Activated CD8-positive, alpha-beta memory T cell treated with anti-CD3 and anti-CD28 coated beads, Interleukin-2, amount 50 U/mL, for 24 hours (primary cell): Measurements from ENCODE around the gene LAMA3.

Experiments
- DNase-seq: peaks from one replicate; pipeline ENCODE4 v3.0.0-alpha.2; 2020; ENCODE audit errors: extremely low read depth

LAMA3 gene

DNA sequence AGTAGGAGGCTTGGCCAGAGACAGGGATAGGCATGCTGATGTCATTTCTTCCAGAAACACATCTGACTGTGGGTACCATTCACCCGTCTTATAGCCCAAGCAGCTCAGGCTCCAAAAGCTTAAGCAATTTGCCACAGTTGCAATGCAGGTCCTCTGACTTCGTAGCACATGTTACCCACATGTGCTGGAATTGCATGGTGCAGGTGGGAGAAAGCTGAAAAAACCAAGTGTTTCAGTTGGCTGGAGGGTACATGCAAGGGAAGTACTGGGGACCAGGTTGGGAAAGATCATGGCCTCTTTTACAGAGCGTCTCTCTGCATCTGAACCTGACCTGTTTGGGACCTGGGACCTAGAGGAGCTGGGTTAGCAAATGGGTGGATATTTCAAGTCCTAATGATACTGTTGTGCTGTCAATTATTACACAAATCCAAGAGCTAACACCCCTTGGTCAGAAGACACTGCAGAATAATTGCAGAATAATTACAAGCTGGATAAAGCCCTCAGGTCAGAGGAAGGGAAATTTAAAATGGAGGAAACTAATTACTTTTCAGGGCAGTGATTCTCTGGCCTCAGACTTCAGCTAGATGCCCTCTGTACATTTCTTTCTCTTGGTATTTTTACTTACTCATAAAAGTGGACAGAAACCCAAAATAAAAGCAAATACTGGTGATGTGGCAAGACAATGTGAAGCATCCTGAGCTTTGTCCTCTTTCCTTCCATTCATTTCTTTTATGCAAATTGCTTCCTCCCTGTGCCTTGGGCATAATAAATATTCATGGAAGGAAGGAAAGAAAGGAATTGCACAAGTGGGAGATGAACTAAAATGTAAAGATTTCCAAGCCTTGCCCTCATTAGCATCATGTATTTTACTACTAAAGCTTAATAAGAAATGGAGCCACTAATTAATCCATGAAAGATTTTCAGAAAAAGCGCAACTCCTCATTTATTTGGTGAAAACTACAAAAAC, 279.7 kb downstream of the LAMA3 start:
- no peak for DNase-seq

DNA sequence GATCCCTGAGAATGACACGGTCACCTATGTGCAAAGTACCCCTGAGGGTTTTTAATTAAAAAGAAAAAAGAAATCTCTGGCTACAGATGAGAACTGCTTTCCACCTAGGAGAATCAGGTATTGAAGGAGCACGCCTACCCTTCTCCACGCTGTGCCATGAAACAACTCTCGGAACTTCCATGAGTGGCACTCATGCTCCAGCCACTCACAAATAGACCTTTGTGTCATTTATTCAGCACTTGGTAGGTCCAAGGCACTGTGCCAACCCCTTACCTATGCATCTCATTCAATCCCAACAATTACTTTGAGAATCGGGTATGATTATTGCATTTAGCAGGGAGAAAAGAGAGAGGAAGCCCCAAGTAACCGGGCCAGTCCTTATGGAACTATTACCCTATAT, 280.4 kb downstream of the LAMA3 start:
- DNase-seq = no peak

DNA sequence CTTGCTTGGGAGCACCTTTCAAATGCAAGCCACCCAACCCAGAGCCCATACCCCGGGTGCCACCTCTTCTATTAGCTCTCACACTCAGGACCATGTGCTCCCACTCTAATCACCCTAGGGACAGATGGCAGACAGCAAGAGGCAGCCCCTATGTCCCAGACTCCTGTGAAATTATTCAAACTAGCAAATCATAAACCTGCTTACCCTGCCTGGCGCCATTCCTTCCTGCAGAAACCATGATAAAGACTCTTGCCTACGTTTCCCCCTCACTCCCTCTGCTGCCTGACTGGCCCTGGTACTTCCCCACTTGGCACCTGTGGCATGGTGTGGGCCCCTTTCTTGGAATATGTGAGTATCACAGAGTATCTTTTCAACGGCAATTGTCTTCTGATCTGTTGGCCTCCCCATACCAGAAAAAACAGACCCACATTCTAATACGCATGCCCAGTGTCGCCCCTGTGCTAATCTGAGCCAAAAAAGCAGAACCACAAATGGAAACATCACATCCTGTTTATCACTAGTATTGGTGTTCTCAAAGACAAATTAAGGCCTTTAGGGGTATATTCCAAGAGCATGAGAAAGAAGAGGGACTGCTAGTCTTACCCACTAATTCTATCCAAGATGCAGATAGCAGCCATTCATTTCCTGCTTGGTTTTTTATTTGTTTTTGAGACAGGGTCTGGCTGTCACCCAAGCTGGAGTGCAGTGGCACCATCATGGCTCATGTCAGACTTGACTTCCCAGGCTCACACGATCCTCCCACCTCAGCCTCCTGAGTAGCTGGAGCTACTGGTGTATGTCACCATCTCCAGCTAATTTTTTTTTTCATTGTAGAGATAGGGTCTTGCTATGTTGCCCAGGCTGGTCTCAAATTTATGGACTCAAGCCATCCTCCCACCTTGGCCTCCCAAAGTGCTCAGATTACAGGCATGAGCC, 281.2 kb downstream of the LAMA3 start:
- no peak for DNase-seq

DNA sequence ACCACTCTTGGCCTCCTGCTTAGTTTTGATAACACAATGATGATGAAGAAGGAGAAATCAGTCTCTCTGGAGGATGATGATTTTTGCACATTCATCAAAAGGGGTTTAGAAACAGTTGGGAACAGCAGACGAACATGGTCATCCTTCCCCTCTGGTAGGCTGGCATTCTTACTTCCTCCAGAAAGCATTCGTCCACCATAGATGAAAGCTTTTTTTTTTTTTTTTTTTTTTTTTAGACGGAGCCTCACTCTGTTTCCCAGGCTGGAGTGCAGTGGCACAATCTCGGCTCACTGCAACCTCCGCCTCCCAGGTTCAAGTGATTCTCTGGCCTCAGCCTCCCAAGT, 281.8 kb downstream of the LAMA3 start:
- no peak for DNase-seq

DNA sequence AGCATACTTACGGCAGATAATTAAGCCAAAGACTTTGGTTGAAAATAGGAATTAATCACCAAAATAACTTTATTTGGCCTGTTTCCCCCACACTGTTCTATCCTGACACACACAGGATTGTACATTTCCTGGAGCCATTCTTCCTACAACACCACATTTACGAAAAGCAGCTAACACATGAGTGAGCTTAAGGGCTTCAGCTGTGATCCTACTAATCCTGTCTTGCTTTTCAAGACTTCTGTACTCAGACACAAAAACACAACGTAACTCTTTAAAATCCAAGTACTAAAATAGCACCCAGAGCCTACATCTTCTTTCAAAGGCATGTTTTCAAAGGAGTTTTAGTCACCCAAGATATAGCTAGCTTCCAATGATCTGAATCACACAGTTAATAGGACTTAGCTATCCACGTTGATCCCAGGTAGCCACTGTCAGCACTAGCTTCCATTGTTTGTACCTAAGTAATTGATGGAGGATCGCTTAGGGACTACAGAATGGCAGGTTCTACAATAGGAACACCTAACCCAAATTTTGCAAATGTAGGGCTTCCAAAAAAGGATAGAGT, 282.5 kb downstream of the LAMA3 start:
- DNase-seq = no peak

DNA sequence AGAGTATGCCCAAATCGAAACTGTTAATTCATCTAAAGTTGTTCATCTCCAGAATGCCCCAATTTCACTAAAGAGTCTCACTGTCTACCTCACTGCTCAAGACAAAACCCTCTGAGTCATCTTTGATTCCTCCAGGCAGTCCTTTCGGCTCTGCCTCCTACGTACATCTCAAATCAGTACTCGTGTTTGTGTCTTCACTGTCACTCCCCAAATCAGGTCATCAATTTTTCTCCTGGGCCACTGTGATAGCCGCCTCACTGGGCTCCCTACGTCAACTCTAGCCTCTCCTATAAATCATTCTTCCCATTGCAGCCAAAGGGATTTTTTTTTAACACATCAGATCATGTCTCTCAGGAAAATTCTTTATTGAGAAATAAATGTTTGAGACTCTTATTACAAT, 283.2 kb downstream of the LAMA3 start:
- no peak for DNase-seq

DNA sequence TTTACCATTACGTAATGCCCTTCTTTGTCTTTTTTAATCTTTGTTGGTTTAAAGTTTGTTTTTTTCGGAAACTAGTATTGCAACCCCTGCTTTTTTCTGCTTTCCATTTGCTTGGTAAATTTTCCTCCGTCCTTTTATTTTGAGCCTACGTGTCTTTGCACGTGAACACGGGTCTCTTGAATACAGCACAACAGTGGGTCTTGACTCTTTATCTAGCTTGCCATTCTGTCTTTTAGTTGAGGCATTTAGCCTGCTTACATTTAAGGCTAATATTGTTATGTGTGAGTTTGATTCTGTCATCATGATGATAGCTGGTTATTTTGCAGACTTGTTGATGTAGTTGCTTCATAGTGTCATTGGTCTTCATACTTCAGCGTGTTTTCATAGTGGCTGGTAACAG, 287.9 kb downstream of the LAMA3 start:
- DNase-seq = no peak

DNA sequence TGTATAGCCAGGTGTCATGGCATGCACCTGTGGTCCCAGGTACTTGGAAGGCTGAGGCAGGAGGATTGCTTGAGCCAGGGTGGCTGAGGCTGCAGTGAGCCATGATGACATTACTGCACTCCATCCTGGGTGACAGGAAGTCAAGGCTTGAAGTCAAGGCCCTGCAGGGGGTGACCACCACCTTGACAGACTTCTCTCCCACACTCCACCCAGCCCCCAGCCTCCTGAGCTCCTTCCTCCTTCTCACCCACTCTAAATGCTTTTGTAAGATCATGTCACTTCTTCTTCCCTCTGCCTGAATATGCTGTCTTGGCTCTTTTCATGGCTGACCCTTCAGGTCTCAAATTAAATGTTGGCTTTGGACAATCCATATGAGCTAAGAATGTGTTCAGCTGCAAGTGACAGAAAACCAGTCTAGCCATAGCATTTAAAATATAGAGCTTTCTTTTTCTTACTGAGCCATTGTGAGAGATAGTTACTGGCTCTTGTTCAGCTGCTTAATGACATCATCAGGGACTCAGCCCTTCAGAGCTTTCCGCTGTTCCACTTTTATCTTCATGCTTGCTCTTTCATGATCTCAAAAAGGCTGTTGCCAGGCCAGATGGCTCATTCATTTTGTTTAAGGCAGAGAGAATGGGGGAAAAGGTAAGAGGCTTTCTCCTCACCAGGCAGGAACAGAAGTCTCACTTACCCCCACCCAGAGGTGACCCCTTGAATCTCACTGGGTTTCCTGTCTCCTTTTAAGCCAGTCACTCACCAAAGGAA, 288.6 kb downstream of the LAMA3 start:
- no peak for DNase-seq

DNA sequence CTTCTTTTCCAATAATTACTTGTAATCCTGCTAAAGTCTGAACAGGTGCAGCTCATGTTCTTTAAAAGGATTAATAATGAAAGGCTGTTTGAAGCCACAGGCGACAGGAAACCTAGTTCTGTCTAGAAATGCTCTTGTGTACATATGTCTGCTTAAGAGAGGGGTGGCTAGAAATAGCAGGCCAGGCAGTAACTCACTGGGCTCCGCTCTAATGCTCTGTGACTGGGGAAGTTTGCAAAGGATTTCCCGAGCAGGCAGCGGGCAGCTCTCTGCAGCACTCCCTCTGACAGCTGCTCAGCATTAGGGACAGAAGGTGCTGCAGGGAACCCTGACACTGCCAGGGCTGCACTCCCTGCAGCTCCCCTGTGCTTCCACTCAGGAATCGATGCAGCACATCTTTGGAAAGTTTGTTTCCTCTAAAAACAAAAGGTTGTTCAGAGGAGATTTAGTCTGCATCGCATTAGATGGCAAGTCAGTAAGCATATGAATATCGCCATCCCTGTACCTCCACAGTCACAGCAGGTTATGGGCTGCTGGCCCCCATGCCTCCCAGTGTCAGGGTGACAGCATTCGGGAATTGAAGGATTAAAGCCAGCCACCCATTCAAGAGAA, 292.2 kb downstream of the LAMA3 start:
- DNase-seq = no peak

DNA sequence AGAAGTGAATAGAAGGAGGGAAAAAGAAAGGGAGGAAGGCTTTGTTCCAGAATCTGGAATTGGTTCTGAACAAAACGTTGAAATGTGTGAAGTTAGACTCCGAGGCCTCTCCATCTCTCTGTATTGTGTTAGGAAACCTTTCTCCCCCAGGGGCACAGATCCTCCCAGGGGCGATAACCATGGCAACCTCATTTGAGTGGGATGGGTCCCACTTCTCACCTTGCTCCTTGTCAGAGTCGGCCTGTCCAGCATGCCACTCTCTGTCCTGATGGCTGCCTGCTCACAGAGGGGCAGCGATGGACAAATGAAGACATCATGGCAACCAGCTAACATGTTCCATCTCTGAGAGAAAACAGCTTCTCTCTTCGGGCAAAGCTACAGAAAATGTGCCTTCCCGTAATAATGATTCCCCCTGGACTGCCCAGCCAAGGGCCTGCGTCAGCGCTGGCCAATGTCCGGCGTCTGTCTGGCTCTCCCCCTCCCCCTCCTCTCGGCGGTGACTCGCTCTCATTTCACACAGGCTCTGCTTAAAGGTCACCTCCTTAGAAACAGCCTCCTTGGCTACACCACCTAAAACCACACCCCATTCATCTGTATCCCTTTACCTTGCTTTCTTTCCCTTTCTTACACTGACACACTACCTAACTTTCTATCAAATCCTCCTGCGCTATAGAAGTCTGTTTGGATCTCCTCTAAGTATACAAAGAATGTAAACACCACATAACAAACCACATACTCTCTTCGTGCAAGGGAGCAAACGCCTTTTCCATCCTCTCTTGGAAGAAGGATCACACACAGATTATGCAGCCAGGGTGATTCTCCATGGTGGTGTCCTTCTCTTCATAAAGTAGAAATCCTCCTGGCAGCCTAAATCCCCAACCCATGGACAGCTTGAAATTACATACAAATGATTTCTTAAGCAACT, 293.2 kb downstream of the LAMA3 start:
- no peak for DNase-seq

DNA sequence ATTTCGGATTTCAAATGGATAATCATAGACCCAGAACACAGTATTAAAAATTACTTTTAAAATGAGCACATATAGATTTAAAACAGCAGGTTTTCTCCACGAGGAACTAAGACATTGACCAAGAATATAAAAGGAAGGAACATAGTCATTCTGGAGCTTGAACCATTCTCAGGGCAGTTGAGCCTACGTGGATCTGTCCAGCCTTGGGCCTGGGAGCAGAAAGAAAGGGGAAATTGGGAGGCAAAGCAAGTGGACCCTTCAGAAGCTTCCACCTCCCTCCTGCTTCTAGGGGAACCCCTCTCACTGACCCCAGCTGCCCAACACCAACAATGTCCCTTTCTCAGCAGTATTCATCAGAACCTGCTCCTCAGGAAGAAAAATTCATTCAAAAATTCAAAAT, 293.9 kb downstream of the LAMA3 start:
- DNase-seq = no peak

DNA sequence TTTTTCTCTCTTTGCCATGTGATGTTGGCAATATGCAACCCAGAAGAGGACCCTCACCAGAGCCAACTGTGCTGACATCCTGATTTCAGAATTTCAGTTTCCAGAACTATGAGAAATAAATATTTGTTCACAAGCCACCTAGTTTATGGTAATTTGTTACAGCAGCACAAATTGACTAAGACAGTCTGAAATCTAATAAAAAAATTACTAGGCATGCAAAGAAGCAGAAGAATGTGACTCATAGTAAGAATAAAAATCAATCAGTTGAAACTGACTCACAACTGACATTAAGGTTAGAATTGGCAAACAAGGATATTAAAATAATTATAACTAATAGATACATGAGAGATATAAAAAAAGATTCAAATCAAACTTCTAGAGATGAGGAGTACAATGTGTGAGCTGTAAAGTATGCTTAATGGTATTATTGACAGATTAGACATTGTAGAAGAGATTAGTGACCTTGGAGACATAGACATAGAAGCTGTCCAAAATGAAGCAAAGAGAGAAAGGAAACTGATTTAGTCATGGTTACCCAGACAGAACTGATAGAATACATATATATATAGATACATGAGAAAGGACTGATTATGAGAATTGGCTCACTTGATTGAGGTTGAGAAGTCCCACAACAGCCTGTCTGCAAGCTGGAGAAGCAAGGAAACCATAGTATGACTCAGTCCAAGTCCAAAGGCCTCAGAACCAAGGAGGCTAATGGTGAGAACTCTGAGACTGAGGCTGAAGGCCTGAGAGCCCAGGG, 297.5 kb downstream of the LAMA3 start:
- DNase-seq = no peak

DNA sequence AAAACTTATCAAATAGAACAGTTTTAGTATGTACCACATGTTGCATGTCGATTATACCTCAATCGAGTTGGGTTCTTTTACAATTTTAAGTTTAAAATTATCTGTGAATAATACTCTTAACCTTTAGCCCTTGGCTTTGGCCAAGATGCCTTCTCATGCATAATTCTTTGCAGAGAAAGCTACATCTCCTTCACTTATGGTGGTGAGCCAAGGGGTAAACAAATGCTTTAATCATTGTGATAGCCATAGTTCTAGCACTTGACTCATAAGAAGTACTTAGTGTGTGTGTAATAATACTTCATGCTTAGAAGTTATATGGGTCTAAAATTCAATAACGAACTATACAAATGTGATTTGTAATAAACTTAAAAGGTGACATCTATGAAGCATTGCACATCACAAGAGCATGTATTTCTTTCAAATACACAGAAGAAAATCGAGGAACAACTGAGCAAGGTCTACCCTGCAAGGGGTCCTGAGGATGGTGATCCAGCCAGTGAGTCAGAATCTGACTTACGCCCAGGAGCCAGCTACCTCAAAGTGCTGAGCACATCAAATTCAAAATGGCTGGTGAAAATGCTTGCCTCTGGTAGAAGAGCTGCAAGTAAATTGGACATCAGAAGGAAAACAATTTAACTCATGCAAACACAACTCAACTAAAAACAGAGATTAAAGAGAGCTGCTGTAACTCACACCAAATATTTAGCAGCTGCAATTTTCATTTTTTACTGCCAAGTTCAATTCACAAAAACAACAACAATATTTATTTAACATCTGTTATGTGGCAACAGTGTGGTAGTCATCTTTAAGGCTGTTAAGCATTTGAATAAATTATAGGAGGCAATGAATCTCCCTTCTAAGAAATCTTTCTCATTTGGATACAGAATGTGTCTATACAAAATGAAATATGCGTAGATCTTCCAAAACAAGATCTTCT, 301.5 kb downstream of the LAMA3 start:
- no peak for DNase-seq

DNA sequence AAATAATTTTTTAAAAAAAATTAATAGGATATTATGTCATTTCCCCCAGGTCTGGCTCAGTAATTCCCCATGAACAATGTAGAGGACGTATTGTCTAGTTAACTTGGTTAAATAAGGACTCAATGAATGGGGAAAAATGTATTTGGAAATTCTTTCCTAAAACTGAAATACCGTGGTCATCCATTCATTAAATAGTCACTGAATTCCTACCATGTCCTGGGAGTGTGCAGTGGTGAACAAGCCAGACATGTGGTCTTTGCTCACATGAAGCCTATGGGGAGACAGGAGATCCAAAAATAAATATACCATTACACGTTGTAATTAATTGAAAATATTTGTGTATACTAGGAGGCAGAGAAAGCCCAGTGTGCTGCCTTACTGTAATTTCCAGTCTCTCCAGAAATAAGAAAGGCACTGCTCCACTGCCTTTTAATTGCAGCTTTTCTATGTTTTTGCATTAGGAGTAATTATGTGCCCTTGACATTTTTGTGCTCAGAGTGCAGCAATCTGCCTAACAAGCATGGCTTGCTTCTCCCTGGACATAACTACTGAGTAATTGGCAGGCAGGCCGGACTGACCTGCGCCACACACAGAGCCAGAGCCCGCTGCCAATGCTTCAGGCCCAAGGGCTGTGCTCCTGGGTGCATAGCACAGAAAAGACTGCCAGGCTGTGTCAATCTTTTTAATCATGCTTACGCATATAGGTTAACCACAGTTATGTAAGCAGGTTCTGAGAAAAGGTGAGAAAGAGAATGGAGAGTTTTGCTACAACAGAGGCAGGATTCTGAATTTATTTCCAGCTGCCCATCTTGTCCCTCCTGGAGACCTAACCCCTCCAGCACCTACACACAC, 303.1 kb downstream of the LAMA3 start:
- no peak for DNase-seq

DNA sequence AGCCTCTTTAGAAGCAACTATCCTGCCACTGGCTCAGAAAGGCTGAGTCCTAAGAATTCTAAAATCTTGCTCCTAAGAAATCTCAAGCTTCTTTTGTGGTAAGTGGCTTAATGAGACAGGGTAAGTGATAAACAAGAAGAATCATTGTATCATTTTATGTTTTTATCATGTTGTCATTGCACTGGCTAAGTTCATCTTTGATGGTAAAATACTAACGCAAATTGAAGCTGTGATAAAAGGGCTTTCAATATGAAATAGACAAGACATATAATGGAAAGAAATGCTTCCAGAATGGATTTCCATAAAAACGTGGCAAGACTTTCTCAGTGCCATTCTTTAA, 303.7 kb downstream of the LAMA3 start:
- DNase-seq = no peak

DNA sequence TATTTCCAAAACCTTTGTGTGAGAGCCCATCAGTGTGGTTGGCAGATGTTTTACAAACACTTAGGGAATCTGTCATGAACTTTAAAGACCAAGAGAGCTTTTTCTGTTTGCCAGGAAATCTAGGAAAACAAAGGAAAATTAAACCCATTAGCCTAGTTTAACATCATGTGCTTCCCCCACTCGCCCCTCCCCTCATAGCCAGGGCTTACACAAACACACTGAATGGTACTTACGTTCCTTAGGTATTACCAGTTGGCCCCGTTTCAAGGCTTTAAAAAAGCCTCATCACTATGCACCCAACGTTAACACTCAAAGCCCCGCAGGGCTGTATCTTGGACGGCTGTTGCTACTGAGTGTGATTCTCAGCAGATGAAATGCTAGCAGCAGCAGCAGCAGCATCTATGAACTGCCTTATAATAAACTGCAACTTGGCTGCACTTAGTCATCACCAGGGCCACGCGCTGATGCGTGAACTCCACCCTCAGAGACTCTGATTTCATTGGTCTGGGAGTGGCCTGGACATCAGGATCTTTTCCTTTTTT, 305.2 kb downstream of the LAMA3 start:
- no peak for DNase-seq

DNA sequence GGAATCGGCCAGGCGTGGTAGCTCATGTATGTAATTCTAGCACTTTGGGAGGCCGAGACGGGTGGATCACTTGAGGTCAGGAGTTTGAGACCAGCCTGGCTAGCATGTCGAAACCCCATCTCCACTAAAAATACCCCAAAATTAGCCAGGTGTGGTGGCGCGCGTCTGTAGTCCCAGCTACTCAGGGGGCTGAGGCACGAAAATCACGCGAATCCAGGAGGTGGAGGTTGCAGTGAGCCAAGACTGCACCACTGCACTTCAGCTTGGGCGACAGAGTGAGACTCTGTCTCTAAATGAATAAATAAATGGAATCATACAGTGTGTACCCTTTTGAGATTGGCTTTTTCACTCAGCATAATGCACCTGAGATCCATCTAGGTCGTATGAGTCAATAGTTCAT, 305.9 kb downstream of the LAMA3 start:
- DNase-seq = no peak
